Measurements from ENCODE around the gene ELOVL1. TPM values are rescaled to one million over a fixed set of nuclear protein-coding genes. Genes with fewer than 3 reads are reported as not detected.
A peak's percentile ranks its signal among the peaks of the same experiment; 100 is the strongest.
"Not testable (repeated sequence)": the region's sequence is repeated elsewhere in the genome, so short reads cannot be mapped to it uniquely, and the experiment has no call there.

The ELOVL1 gene
- polyA plus RNA-seq, 1 donor (not counting 4 experiments of a cell fraction or from before 2014, with no cell fraction given) = 283 TPM

GRCh38 chr1:43370564-43370963 is 2.8 kb upstream of the ELOVL1 start:
- no peak overlapping the region for H3K4me2 ChIP-seq (ENCODE audit: control insufficient read depth, extremely low read depth, insufficient read depth, low read depth, low read length)
- dilution Hi-C loops (cut with MboI; ENCODE audit: extremely low pct_ligation_motif_present, low sequenced_read_pairs) = no loop called here
- no peak overlapping the region for H2AFZ ChIP-seq (ENCODE audit: control insufficient read depth, low read length)
- H3K9ac ChIP-seq (ENCODE audit: control insufficient read depth, extremely low read depth, insufficient read depth, low read length) = no peak overlapping the region
- peaks cover 28% of the 10 kb centered on the region for H3K79me2 ChIP-seq (ENCODE audit: control insufficient read depth, insufficient read depth, low read length)
- no peak overlapping the region for H3K4me3 ChIP-seq (ENCODE audit: control insufficient read depth in 2 of 3, extremely low read depth in 1 of 3, insufficient read depth in 2 of 3, low read depth in 1 of 3, low read length in 3 of 3)
- DNase-seq (ENCODE audit: low read depth, low spot score) = no peak
- H3K27me3 ChIP-seq (ENCODE audit: control insufficient read depth, extremely low read depth, insufficient read depth, low read length) = no peaks in the 10 kb centered on the region
- TF ChIP-seq EZH2 (IDR thresholded peaks at IDR 0.05; ENCODE audit: low read length) (no peak), CTCF (optimal IDR thresholded peaks at IDR 0.05 in 1 of 3, IDR thresholded peaks at IDR 0.05 in 1 of 3, conservative IDR thresholded peaks at IDR 0.05 in 1 of 3; ENCODE audit: extremely low read depth in 1 of 3, insufficient read depth in 2 of 3, low read length in 3 of 3) (no peak)
- H3K27ac ChIP-seq (ENCODE audit: control insufficient read depth, insufficient read depth, low read length) = no peak overlapping the region
- H4K20me1 ChIP-seq (ENCODE audit: control insufficient read depth, extremely low read depth, insufficient read depth, low read length) = no peaks in the 10 kb centered on the region
- H3K36me3 ChIP-seq (ENCODE audit: control insufficient read depth in 2 of 2, extremely low read depth in 1 of 2, insufficient read depth in 2 of 2, low read length in 2 of 2) = peaks cover 1 to 6% of the 10 kb centered on the region in 2 experiments
- peaks cover 62% of the 10 kb centered on the region for H3K4me1 ChIP-seq (ENCODE audit: control insufficient read depth, extremely low read depth, insufficient read depth, low read length)
- FAIRE-seq = no peak
- H3K9me3 ChIP-seq (ENCODE audit: control insufficient read depth, low read depth, low read length) = no peaks in the 10 kb centered on the region
- H3K9me1 ChIP-seq (ENCODE audit: control insufficient read depth, extremely low read depth, insufficient read depth, low read length) = no peaks in the 10 kb centered on the region

DNA sequence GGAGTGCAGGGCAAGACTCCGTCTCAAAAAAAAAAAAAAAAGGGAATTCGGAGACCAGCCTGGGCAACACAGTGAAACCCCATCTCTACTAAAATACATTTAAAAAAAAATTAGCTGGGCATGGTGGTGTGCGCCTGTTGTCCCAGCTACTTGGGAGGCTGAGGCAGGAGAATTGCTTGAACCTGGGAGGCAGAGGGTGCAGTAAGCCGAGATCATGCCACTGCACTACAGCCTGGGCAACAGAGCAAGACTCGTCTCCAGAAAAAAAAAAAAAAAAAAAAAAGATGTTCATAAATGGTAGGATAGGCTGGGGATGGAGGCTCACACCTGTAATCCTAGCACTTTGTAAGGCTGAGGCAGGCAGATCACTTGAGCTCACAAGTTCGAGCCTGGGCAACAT is 2.0 kb upstream of the ELOVL1 start:
- H3K9ac ChIP-seq (ENCODE audit: control insufficient read depth, extremely low read depth, insufficient read depth, low read length); DNase-seq (ENCODE audit: low read depth, low spot score); H3K9me1 ChIP-seq (ENCODE audit: control insufficient read depth, extremely low read depth, insufficient read depth, low read length); H3K9me3 ChIP-seq (ENCODE audit: control insufficient read depth, low read depth, low read length); H3K4me3 ChIP-seq (ENCODE audit: control insufficient read depth in 2 of 3, extremely low read depth in 1 of 3, insufficient read depth in 2 of 3, low read depth in 1 of 3, low read length in 3 of 3); dilution Hi-C loops (cut with MboI; ENCODE audit: extremely low pct_ligation_motif_present, low sequenced_read_pairs); FAIRE-seq; H4K20me1 ChIP-seq (ENCODE audit: control insufficient read depth, extremely low read depth, insufficient read depth, low read length); H3K27ac ChIP-seq (ENCODE audit: control insufficient read depth, insufficient read depth, low read length); H3K27me3 ChIP-seq (ENCODE audit: control insufficient read depth, extremely low read depth, insufficient read depth, low read length); H3K4me2 ChIP-seq (ENCODE audit: control insufficient read depth, extremely low read depth, insufficient read depth, low read depth, low read length); H2AFZ ChIP-seq (ENCODE audit: control insufficient read depth, low read length): not testable (repeated sequence)
- H3K36me3 ChIP-seq (ENCODE audit: control insufficient read depth in 2 of 2, extremely low read depth in 1 of 2, insufficient read depth in 2 of 2, low read length in 2 of 2) = peaks cover 8 to 13% of the 10 kb centered on the region in 2 experiments
- H3K4me1 ChIP-seq (ENCODE audit: control insufficient read depth, extremely low read depth, insufficient read depth, low read length) = peaks cover 69% of the 10 kb centered on the region
- peaks cover 36% of the 10 kb centered on the region for H3K79me2 ChIP-seq (ENCODE audit: control insufficient read depth, insufficient read depth, low read length)

DNA sequence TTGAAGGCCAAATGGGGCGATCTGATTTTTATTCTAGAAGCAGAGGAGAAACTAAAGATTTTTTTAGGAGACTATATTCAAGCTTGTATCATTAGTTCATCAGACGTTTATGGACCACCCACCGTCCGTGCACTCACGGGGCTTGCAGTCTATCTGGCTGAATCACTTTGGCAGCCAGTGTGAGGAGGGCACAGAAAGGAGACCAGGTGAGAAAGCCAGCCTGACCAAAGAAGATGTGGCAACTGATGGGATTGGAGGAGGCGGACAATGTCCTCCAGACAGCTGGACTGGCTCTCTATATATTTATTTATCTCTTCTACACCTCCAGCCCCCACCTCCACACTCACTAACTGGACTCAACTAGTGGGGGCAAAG is 822 bp upstream of the ELOVL1 start:
- Histone ChIP-seq H3K4me3 (ENCODE audit: control insufficient read depth in 2 of 3, extremely low read depth in 1 of 3, insufficient read depth in 2 of 3, low read depth in 1 of 3, low read length in 3 of 3) (peak overlapping the region; percentile 67 to 92 (median 79)), H3K4me2 (ENCODE audit: control insufficient read depth, extremely low read depth, insufficient read depth, low read depth, low read length) (peak overlapping the region; percentile 76), H3K79me2 (ENCODE audit: control insufficient read depth, insufficient read depth, low read length) (peaks cover 48% of the 10 kb centered on the region), H2AFZ (ENCODE audit: control insufficient read depth, low read length) (no peak overlapping the region), H3K9me3 (ENCODE audit: control insufficient read depth, low read depth, low read length) (no peaks in the 10 kb centered on the region), H3K27me3 (ENCODE audit: control insufficient read depth, extremely low read depth, insufficient read depth, low read length) (no peaks in the 10 kb centered on the region), H3K9ac (ENCODE audit: control insufficient read depth, extremely low read depth, insufficient read depth, low read length) (peak overlapping the region; percentile 82), H3K4me1 (ENCODE audit: control insufficient read depth, extremely low read depth, insufficient read depth, low read length) (peaks cover 62% of the 10 kb centered on the region), H3K27ac (ENCODE audit: control insufficient read depth, insufficient read depth, low read length) (peak overlapping the region; percentile 75), H3K36me3 (ENCODE audit: control insufficient read depth in 2 of 2, extremely low read depth in 1 of 2, insufficient read depth in 2 of 2, low read length in 2 of 2) (peaks cover 13 to 24% of the 10 kb centered on the region in 2 experiments), H4K20me1 (ENCODE audit: control insufficient read depth, extremely low read depth, insufficient read depth, low read length) (peaks cover 3% of the 10 kb centered on the region), H3K9me1 (ENCODE audit: control insufficient read depth, extremely low read depth, insufficient read depth, low read length) (no peaks in the 10 kb centered on the region)
- no peak for TF ChIP-seq EZH2 (IDR thresholded peaks at IDR 0.05; ENCODE audit: low read length)
- FAIRE-seq (no peak), DNase-seq (ENCODE audit: low read depth, low spot score) (no peak)
- dilution Hi-C loops (cut with MboI; ENCODE audit: extremely low pct_ligation_motif_present, low sequenced_read_pairs) = no loop called here

Measured in keratinocyte (primary cell).